Hepatocyte (in vitro differentiated cells): ENCODE measurements around the gene CLN5.

Experiments used
- CTCF ChIP-seq: fragments of 200-600 bp; sonication (generic); IDR thresholded peaks from 2 replicates; pipeline ENCODE4 v1.5.1; 2016; ENCODE audit warnings: antibody characterized with exemption, mild to moderate bottlenecking; ENCODE audit not compliant: poor library complexity
- EZH2 ChIP-seq: fragments of 200-600 bp; sonication (generic); IDR thresholded peaks from 2 replicates; pipeline ENCODE4 v1.6.1; 2016; ENCODE audit warnings: antibody characterized with exemption, mild to moderate bottlenecking, borderline replicate concordance

GRCh38 chr13:76965759-76966421 is 26.0 kb upstream of the CLN5 start:
- no peak for TF ChIP-seq CTCF
- TF ChIP-seq EZH2, result no peak
